ENCODE results near the gene GDF2. TPM values are rescaled to one million over a fixed set of nuclear protein-coding genes. Genes with fewer than 3 reads are reported as not detected.

Gene GDF2
- total and polyA plus RNA-seq, 2 of the 4 experiments (the other 2 are of a cell fraction): under 0.01 TPM; not detected in 1

DNA sequence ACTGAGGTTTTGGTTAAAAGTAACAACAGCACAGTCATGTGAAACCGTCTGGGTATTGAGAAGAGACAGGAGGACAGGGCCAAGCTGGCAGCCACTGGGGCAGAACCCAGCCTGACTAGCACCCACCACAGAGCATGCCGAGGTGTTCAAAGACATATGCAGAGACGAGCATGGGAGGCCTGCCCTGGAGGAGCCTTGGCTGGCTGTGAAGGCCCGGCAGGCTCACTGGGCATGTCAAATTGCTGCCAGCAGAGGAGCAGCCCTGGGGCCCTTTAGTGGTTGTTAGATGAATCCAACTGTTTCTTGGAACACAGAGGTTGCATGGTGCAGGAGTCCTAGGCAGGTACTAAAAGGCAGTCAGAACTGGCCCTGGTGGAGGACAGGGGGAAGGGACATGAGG, 5.0 kb upstream of the GDF2 start:
- H3K4ac ChIP-seq (ENCODE audit: low read depth, low read length): no peak overlapping the region
- no peak overlapping the region for H2AK5ac ChIP-seq (ENCODE audit: low read depth, low read length)
- no TSS peak for BruUV-seq (replicated peaks)
- no peak overlapping the region for H3K14ac ChIP-seq (replicated peaks; ENCODE audit: low read depth, low read length)
- dilution Hi-C loops (cut with HindIII; ENCODE audit: low sequenced_read_pairs, unreplicated experiment) (no loop called here), in situ Hi-C loops (cut with MboI; ENCODE audit: low sequenced_read_pairs) (no loop called here), intact Hi-C loops (cut with micrococcal nuclease) (loop anchor here (10.0 kb wide), 1 partner anchor 322 kb away; no protein-coding TSS in a partner anchor)
- H2BK5ac ChIP-seq (ENCODE audit: low read depth, low read length, poor library complexity, severe bottlenecking): no peak overlapping the region
- H4K8ac ChIP-seq (ENCODE audit: low read depth in 2 of 2, low read length in 2 of 2): no peak overlapping the region
- ChIA-PET POLR2A (ENCODE audit: unreplicated experiment) (no interaction called here), CTCF (interaction anchor here (1.2 kb wide), 1 partner anchor 270 kb away, joined by 4 read pairs; no protein-coding TSS in a partner anchor)
- H2BK120ac ChIP-seq (ENCODE audit: low read depth, low read length): no peak overlapping the region
- no peak overlapping the region for H2BK20ac ChIP-seq (ENCODE audit: low read depth, low read length)
- no peaks in the 10 kb centered on the region for H4K20me1 ChIP-seq (ENCODE audit: insufficient read depth, low read length)
- H3K27me3 ChIP-seq (ENCODE audit: control insufficient read depth, insufficient read depth, low read length): peaks cover 25% of the 10 kb centered on the region
- H4K5ac ChIP-seq (ENCODE audit: low read depth, low read length): no peak overlapping the region
- no peak overlapping the region for H2AFZ ChIP-seq (replicated peaks; ENCODE audit: low read length, poor library complexity)
- DNase-seq (no peak), ATAC-seq (ENCODE audit: low read depth) (no peak)
- no peak overlapping the region for H3K4me3 ChIP-seq (ENCODE audit: insufficient read depth, low read depth, low read length)
- no peaks in the 10 kb centered on the region for H3K9me3 ChIP-seq (ENCODE audit: control insufficient read depth, insufficient read depth, low read length)
- no peak overlapping the region for H3K56ac ChIP-seq (ENCODE audit: extremely low read depth, insufficient read depth, low read length)
- no peaks in the 10 kb centered on the region for H3K79me1 ChIP-seq (ENCODE audit: low read depth in 1 of 2, low read length in 2 of 2)
- no peak overlapping the region for H3K18ac ChIP-seq (ENCODE audit: low read depth, low read length)
- TF ChIP-seq, protein P1, sequence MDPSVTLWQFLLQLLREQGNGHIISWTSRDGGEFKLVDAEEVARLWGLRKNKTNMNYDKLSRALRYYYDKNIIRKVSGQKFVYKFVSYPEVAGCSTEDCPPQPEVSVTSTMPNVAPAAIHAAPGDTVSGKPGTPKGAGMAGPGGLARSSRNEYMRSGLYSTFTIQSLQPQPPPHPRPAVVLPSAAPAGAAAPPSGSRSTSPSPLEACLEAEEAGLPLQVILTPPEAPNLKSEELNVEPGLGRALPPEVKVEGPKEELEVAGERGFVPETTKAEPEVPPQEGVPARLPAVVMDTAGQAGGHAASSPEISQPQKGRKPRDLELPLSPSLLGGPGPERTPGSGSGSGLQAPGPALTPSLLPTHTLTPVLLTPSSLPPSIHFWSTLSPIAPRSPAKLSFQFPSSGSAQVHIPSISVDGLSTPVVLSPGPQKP (IDR thresholded peaks at IDR 0.05; ENCODE audit: borderline replicate concordance, low read depth, low read length): no peak
- no peak for TF ChIP-seq CHD1 (IDR thresholded peaks at IDR 0.05; ENCODE audit: low read depth, low read length)
- TF ChIP-seq MAZ (IDR thresholded peaks at IDR 0.05; ENCODE audit: borderline replicate concordance, low read depth, low read length): no peak
- no peak for TF ChIP-seq MAFK (IDR thresholded peaks at IDR 0.05; ENCODE audit: low read depth, low read length)
- TF ChIP-seq RFX5 (IDR thresholded peaks at IDR 0.05; ENCODE audit: low read depth, low read length): no peak
- no peaks in the 10 kb centered on the region for H3K9me1 ChIP-seq (ENCODE audit: insufficient read depth, low read length)
- no peaks in the 10 kb centered on the region for H3K4me1 ChIP-seq (ENCODE audit: control insufficient read depth, insufficient read depth, low read length)
- H4K91ac ChIP-seq (ENCODE audit: insufficient read depth, low read depth, low read length): no peak overlapping the region
- H3K4me2 ChIP-seq (ENCODE audit: low read depth, low read length): no peak overlapping the region
- no peak overlapping the region for H3K27ac ChIP-seq (ENCODE audit: insufficient read depth, low read length)
- WGBS, 2 experiments (ENCODE audit: extremely low coverage in 2 of 2, insufficient read length in 1 of 2): 35% methylated on average over 2 of the region's 4 CpGs; no CpG with 5 or more reads in 1 of the 2 experiments
- no peak overlapping the region for H3K23ac ChIP-seq (ENCODE audit: low read depth, low read length)
- no peak overlapping the region for H3K9ac ChIP-seq (ENCODE audit: low read depth, low read length)
- H2BK15ac ChIP-seq (ENCODE audit: low read depth, low read length): no peak overlapping the region
- no peaks in the 10 kb centered on the region for H3K36me3 ChIP-seq (ENCODE audit: control insufficient read depth, insufficient read depth, low read length)
- H2AK9ac ChIP-seq (replicated peaks; ENCODE audit: low read depth, low read length, poor library complexity): no peak overlapping the region
